SK-N-SH treated with all-trans-retinoic acid at 6 μM for 48 hours (cell line): ENCODE results near the gene LAMA3.

ENCODE experiments used
- ATAC-seq: fragments of 200-7000 bp; cut with Tn5 transposase; 3 replicates; pipeline ENCODE4 v1.9.1; 2020; ENCODE audit warnings: mild to moderate bottlenecking, moderate library complexity
- ARNTL ChIP-seq: fragments of 450-650 bp; formaldehyde crosslinking; IDR thresholded peaks from 2 replicates; pipeline ENCODE4 v1.5.0; 2020; ENCODE audit warnings: low read depth, mild to moderate bottlenecking, moderate library complexity, borderline replicate concordance
- BACH2 ChIP-seq: fragments of 250-450 bp; sonication (Bioruptor Pico); IDR thresholded peaks from 2 replicates; pipeline ENCODE4 v1.9.0; 2021; ENCODE audit warnings: mild to moderate bottlenecking, borderline replicate concordance
- ESRRG ChIP-seq: fragments of 250-450 bp; sonication (Bioruptor Pico); IDR thresholded peaks from 2 replicates; pipeline ENCODE4 v1.6.1; 2021; ENCODE audit warnings: mild to moderate bottlenecking
- GLIS3 ChIP-seq: fragments of 250-450 bp; sonication (Bioruptor Pico); IDR thresholded peaks from 2 replicates; pipeline ENCODE4 v1.5.0; 2020; ENCODE audit warnings: mild to moderate bottlenecking, moderate library complexity
- ISL1 ChIP-seq: fragments of 250-450 bp; sonication (Bioruptor Pico); IDR thresholded peaks from 2 replicates; pipeline ENCODE4 v2.1.2; 2022; ENCODE audit warnings: mild to moderate bottlenecking, moderate library complexity
- OSR1 ChIP-seq: fragments of 250-450 bp; sonication (Bioruptor Pico); IDR thresholded peaks from 2 replicates; pipeline ENCODE4 v1.8.0; 2022; ENCODE audit warnings: moderate library complexity, mild to moderate bottlenecking, inconsistent platforms
- PATZ1 ChIP-seq: fragments of 250-450 bp; sonication (Bioruptor Pico); IDR thresholded peaks from 2 replicates; pipeline ENCODE4 v1.8.0; 2020; ENCODE audit warnings: mild to moderate bottlenecking, moderate library complexity, borderline replicate concordance
- PPARA ChIP-seq: fragments of 250-450 bp; sonication (Bioruptor Pico); IDR thresholded peaks from 2 replicates; pipeline ENCODE4 v1.5.0; 2020; ENCODE audit warnings: mild to moderate bottlenecking, borderline replicate concordance
- RARB ChIP-seq: fragments of 250-450 bp; sonication (Bioruptor Pico); IDR thresholded peaks from 2 replicates; pipeline ENCODE4 v1.8.0; 2021; ENCODE audit warnings: mild to moderate bottlenecking, moderate library complexity
- SNAI2 ChIP-seq: fragments of 250-450 bp; sonication (Bioruptor Pico); IDR thresholded peaks from 2 replicates; pipeline ENCODE4 v1.5.0; 2020; ENCODE audit warnings: mild to moderate bottlenecking, moderate library complexity
- TOX ChIP-seq: fragments of 250-450 bp; sonication (Bioruptor Pico); IDR thresholded peaks from 2 replicates; pipeline ENCODE4 v1.8.0; 2021; ENCODE audit warnings: mild to moderate bottlenecking, moderate library complexity, borderline replicate concordance
- TSHZ2 ChIP-seq: fragments of 250-450 bp; sonication (Bioruptor Pico); IDR thresholded peaks from 2 replicates; pipeline ENCODE4 v1.5.0; 2020; ENCODE audit warnings: mild to moderate bottlenecking, moderate library complexity
- ZC3H10 ChIP-seq: fragments of 250-450 bp; sonication (Bioruptor Pico); IDR thresholded peaks from 2 replicates; pipeline ENCODE4 v1.5.1; 2021; ENCODE audit warnings: mild to moderate bottlenecking, moderate library complexity
- ZFP3 ChIP-seq: fragments of 250-450 bp; sonication (Bioruptor Pico); IDR thresholded peaks from 2 replicates; pipeline ENCODE4 v1.5.0; 2020; ENCODE audit warnings: mild to moderate bottlenecking, moderate library complexity
- ZNF8 ChIP-seq: fragments of 450-650 bp; formaldehyde crosslinking; IDR thresholded peaks from 2 replicates; pipeline ENCODE4 v1.5.0; 2020; ENCODE audit warnings: mild to moderate bottlenecking, moderate library complexity
- TF ChIP-seq, protein P1 (sequence below): fragments of 250-450 bp; sonication (Bioruptor Pico); IDR thresholded peaks from 2 replicates; pipeline ENCODE4 v1.5.1; 2020; ENCODE audit warnings: low read depth, mild to moderate bottlenecking, moderate library complexity

Gene LAMA3

GRCh38 chr18:23964282-23965238 lies 275.3 kb downstream of the LAMA3 start:
- ATAC-seq: no peak
- TF ChIP-seq TOX (CRISPR knock-in tag) (no peak), ZFP3 (CRISPR knock-in tag) (no peak), PPARA (CRISPR knock-in tag) (no peak), GLIS3 (CRISPR knock-in tag) (no peak), PATZ1 (CRISPR knock-in tag) (no peak), RARB (CRISPR knock-in tag) (no peak), ISL1 (CRISPR knock-in tag) (no peak), ARNTL (CRISPR knock-in tag) (no peak), ZC3H10 (CRISPR knock-in tag) (no peak), ZNF8 (CRISPR knock-in tag) (no peak), OSR1 (CRISPR knock-in tag) (no peak)

- no peak for TF ChIP-seq ZFP3 (CRISPR knock-in tag)
- no peak for TF ChIP-seq BACH2 (CRISPR knock-in tag)
- no peak for TF ChIP-seq SNAI2 (CRISPR knock-in tag)
- TF ChIP-seq, protein P1, sequence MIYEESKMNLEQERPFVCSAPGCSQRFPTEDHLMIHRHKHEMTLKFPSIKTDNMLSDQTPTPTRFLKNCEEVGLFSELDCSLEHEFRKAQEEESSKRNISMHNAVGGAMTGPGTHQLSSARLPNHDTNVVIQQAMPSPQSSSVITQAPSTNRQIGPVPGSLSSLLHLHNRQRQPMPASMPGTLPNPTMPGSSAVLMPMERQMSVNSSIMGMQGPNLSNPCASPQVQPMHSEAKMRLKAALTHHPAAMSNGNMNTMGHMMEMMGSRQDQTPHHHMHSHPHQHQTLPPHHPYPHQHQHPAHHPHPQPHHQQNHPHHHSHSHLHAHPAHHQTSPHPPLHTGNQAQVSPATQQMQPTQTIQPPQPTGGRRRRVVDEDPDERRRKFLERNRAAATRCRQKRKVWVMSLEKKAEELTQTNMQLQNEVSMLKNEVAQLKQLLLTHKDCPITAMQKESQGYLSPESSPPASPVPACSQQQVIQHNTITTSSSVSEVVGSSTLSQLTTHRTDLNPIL (CRISPR knock-in tag): no peak
- no peak for TF ChIP-seq ZC3H10 (CRISPR knock-in tag)
- TF ChIP-seq ESRRG: no peak
- TF ChIP-seq PPARA (CRISPR knock-in tag): no peak
- TF ChIP-seq RARB (CRISPR knock-in tag): no peak
- TF ChIP-seq GLIS3 (CRISPR knock-in tag): no peak
- no peak for TF ChIP-seq ISL1 (CRISPR knock-in tag)
- TF ChIP-seq TOX (CRISPR knock-in tag): no peak
- no peak for TF ChIP-seq TSHZ2 (CRISPR knock-in tag)
- ATAC-seq: no peak
Measured at GRCh38 chr18:23966909-23967308, 277.7 kb downstream of the LAMA3 start.

DNA sequence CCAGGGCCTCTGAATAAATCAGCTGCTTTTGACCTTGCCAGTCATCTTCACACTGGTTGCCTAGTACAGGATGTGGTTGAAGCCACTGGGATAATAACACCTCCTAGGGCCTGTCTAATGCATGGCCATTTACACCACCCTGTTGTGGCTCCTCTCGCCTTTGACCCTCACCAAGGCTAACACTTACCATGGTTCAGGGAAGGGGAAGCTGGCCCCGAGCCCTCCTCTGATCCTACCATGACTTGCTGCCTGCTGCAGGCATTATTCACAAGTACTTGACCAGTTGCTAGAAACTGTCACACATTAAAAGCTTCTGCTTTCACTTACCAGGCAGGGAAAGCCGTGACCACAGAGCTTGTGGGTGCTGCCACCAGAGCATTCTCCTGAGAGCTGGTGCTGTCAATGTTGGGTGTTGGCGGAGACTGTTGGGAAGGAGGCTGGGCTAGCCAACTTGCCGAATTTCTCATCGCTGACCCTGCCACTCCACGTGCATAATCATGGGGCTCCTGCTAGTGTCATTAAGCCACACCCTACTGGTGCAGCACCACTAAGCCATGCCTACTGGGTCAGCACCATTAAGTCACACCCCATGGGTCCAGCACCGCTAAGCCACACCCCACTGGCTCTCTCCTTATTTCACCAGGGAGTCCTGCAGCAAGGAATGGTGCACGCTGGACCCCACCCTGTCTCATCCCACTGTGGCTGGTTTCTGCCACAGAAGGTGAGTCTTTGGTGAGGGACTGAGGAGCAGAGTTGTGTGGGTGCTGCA lies 278.3 kb downstream of the LAMA3 start:
- TF ChIP-seq GLIS3 (CRISPR knock-in tag): no peak
- TF ChIP-seq ESRRG: no peak
- TF ChIP-seq ZFP3 (CRISPR knock-in tag): no peak
- no peak for TF ChIP-seq ZC3H10 (CRISPR knock-in tag)
- TF ChIP-seq PPARA (CRISPR knock-in tag): no peak
- no peak for TF ChIP-seq ZNF8 (CRISPR knock-in tag)
- ATAC-seq: no peak

DNA sequence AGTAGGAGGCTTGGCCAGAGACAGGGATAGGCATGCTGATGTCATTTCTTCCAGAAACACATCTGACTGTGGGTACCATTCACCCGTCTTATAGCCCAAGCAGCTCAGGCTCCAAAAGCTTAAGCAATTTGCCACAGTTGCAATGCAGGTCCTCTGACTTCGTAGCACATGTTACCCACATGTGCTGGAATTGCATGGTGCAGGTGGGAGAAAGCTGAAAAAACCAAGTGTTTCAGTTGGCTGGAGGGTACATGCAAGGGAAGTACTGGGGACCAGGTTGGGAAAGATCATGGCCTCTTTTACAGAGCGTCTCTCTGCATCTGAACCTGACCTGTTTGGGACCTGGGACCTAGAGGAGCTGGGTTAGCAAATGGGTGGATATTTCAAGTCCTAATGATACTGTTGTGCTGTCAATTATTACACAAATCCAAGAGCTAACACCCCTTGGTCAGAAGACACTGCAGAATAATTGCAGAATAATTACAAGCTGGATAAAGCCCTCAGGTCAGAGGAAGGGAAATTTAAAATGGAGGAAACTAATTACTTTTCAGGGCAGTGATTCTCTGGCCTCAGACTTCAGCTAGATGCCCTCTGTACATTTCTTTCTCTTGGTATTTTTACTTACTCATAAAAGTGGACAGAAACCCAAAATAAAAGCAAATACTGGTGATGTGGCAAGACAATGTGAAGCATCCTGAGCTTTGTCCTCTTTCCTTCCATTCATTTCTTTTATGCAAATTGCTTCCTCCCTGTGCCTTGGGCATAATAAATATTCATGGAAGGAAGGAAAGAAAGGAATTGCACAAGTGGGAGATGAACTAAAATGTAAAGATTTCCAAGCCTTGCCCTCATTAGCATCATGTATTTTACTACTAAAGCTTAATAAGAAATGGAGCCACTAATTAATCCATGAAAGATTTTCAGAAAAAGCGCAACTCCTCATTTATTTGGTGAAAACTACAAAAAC lies 279.7 kb downstream of the LAMA3 start:
- ATAC-seq: no peak
- no peak for TF ChIP-seq ESRRG
- TF ChIP-seq ZNF8 (CRISPR knock-in tag): no peak
- no peak for TF ChIP-seq ISL1 (CRISPR knock-in tag)
